GM20431 (cell line): Measurements from ENCODE around the gene CHSY1.

Experiments used
- in situ Hi-C: fragments of 300-500 bp; cut with MseI, MboI; formaldehyde crosslinking; loops from one replicate; pipeline ENCODE4 v1.15.0; 2020; ENCODE audit warnings: low sequenced_read_pairs; ENCODE audit not compliant: unreplicated experiment

CHSY1 gene

DNA sequence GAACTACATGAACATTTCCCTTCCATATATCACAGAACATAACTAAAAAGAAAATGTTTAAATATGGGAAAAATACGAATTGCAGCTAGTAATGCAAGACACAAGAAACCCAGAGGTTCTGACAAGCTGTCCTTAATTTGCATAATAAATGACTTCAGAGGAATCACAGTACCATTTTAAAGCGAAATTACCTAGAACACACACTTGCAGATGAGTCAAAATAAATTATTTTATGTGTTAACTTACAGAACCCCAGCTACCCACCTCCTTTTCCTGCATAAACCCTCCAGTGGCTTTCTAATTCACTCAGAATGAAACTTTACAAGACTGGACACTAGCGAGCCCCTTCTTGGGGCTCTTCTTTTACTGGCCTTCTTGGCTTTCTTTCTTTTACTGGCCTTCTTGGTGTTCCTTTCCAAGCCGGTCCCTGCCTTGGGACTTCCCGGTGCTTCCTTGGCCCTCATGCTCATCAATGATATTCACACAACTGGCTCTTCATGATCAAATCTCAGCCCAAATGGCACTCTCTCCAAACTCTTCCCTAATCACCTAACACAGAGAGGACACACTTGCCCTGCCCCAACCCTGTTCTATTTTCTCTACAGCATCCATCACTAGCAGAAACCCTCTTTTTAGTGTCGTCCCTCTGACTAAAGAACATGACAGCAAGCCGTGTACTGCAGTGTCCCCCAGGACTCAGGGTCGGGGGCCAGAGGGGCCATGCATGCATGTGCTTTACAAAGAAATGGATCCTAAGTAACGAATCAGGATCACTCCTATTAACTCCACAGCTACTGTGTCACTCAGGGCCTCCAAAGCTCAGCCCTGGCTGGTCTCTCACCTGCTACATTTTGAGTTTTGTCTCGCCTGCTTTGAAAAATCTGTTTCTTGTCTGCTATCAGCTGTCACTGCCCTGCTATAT lies 4.8 kb downstream of the CHSY1 start:
- in situ Hi-C loops = no loop called here

DNA sequence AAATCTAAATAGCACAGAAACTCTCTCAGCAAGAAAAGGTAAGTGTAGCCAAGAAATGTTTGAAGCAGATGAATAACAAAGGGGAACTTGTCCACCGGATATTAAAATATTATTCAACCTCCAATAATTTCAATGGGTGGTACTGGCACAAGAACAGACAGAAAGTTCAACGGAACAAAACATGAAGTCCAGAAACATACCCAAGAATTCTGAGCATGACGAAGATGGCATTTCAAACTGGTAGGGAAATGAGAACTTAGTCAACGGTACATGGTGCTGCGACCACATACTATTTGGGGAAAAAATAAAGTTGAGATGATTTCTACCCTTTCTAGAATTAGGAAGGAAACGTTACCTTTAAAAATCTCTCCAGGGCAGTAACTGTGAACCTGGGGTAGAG lies 5.5 kb downstream of the CHSY1 start:
- in situ Hi-C loops = no loop called here

DNA sequence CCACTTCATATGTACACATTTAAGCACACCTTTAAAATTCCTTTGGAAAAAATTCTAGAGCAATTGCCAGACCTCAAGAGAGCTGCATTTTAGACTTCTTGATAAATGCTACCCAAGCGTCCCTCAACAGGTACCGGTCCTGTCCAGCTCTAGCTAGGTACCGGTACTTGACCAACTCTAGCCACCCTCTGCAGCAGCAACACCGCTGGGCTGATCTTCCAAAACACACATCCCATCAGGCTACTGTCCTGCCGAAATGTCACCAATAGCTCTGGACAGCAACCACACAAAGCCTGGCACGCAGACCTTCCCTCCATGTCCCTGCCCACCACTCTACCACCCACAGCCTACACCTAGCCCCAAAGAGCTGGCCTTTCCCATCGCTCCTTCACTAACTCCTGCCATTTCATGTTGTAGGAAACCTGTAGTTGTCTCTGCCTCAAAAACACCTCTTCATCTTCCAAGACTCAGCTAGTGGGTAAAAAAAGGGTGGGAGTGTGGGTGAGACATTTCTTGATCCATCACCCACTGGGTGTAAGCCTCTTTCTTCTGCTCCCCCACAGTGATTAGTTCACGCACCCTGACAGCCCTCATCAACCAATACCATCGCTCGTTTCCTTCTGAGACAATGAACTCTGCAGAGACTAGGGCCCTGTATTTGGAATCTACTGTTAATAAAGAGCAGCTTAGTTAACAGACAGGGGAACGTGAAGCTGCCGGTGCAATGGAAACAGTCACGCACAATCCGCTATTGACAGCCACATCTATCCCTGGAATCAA lies 6.8 kb downstream of the CHSY1 start:
- in situ Hi-C loops = no loop called here

DNA sequence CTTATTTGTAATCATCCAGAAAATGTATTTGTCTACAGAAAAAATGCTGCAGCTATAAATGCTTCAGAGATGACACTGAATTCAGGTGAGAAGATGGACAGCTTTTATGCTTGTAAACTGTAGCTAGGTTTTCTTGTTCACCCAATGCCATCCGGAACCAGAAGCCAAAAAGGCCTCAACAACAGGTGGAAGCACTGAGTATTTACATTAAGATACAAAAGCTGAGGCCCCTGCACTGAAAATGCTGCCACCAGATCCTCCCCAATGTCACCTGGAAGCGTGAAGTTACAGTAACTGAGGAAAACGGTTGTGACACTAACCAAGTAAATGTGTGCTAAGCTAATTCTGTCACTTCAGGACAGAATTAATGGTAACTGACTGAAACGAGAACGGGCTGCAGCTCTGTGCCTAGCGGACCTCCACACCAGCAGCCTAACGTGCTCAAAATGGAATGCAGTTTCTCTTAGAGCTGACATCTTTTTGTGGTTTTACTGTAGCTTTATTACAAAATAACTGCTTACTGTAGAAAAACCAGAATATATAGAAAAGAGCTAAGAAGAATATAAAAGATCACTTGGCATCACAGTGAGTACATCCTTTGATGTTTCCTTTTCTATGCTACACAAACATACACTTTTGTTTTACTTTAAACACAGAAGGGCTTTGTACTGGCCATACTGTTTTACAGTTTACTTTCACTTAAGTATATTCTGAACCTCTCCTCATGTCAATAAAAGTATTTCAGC lies 7.6 kb downstream of the CHSY1 start:
- in situ Hi-C loops = no loop called here

DNA sequence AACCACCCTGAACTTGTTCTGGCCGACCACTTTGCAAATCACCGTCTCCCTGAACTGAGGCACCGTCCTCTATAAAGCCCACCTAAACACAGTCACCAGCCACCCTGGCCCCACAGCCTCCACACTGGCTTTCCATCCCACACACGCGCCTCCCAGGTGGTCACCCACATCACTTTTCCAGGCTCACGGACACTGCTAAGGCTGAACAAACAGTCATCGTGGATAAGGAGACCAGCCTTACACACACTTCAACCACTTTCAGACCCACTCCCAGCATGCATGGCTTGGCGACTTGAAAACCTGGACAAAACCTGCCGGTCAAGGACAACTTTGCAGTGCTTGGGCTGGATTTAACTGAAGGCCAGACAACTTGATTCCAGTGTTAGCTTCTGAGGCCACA lies 8.4 kb downstream of the CHSY1 start:
- in situ Hi-C loops = no loop called here

DNA sequence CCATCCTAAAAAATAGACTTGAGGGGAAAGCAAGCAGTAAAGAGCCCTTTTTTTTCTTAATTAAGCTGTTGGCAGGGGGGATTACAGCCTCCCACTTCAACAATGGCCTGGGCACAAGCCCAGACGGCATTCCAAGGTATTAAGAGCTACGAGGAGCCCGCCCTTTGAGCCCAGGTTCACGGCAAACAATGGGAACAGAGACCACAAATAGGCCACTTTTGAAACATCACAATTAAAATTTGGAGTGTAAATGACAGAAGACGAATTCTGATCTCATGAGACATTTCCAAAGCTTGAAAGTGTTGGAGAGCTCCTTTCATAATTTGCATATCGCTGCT lies 8.9 kb downstream of the CHSY1 start:
- in situ Hi-C loops = no loop called here

DNA sequence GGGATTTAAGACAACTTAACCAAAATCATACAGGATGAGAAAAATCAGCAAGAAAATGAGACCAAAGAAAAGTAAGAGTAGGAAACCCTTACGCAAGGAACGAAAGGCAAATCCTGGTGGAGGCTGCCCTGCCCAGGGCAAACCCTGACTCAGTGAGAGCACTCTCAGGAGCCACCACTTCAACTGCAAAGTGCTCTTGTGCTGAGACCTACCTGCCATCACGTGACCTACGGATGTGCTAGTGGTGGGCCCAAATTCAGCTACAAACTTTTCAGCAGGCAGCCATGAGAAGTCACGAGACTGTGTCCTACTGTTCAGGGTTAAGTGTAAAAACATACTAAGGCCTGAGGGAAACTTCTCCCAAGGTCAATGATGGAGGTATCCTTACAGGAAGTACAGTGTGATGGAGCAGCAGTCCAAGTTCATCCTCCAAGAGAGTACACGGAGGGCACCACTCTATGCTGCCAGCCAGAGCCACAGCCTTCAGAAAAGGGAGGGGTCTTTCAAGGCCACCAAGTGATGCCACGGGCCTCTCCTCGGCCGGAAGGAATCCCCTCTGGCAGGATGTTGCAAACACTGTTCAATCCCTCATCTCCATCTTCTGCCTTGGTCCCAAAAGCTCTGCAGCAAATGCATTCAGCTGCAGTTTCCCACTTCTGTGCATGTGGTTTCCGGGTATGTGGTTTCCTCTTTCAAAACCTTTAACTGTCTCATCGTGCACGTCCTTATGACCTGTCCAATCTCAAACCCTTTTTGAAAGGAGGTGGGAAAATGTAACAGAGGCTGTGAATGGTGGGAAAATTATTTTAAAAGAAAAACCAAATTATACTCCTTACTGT lies 9.5 kb downstream of the CHSY1 start:
- in situ Hi-C loops = no loop called here

DNA sequence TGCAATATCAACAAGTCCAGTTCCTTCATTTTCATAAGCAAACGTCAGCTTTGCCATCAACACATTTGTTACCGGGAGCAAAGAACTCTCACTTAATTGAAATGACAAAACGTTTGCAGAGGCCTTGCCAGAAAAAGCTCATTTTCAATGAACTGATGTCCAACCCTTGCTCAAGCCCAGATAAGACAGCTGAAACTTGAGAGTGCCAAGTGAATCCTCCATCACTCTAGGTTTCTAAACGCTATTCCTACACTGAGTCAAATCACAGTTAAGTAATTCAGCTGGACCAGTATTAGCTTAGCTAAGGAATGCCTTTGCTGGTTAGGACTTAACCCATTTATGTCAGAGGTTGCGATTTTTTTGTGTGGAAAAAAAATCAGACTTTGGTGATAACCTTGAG lies 11.5 kb downstream of the CHSY1 start:
- in situ Hi-C loops = no loop called here

DNA sequence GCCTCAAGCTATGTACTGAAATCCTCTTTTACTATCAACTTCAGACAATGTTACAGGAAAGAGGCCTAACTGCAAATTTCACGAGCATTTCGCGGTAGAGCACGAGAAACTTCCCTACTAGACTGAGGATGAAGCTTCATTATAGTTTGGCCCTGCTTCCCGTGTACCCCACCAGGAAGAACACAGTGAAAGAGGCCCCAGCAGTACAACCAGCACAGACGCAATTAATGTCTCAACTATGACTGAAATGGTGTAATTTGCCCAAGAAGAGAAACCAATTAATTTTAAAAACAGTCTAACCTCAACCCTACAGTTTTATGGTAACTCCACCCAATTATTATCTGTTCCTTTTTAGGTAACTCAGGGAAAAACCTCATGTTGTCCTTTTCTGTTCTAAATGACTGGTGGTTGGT lies 12.1 kb downstream of the CHSY1 start:
- in situ Hi-C loops = no loop called here

DNA sequence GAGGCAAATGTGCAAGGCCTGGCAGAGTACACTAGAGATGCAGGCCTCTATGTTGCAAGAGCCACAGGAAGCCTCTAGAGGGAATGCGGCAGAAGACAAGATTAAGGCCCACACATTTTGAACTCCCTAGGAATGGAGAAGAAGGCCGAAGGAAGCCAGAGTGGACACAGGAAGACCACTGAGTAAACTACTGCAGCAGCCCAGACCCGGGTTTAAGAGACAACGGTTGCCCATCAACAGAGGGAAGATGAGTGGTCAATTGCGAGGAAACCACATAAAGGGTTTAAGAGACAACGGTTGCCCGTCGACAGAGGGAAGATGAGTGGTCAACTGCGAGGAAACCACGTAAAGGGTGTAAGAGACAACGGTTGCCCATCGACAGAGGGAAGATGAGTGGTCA lies 14.6 kb downstream of the CHSY1 start:
- in situ Hi-C loops = no loop called here

DNA sequence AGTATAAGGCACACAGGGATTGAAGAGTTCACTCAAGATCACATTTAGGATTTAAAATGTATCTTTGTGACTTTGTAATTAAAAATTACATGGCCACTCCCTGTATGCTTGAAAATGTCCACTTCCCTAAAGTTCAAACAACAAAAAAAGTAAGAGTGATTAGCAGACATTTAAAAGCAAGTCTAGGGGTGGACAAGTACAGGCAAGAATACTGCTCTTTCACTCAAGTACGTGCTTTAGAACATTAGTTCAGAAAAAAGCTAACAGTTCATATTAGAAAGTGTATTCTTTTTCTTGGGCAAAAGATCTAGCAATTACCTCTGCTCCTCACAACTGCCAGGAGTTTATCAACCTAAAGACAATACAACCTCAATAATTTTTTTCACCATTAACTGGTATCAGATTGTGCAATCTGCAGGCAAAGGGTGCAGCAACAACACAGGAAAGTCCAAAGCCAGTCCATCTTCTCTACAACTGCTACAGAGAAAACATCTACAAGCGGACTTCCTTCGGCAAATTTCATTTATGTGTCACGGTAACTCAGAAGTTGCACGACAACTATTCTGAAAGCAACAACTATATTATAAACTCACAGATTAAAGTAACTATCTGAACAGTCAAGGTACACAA lies 18.1 kb downstream of the CHSY1 start:
- in situ Hi-C loops = no loop called here

DNA sequence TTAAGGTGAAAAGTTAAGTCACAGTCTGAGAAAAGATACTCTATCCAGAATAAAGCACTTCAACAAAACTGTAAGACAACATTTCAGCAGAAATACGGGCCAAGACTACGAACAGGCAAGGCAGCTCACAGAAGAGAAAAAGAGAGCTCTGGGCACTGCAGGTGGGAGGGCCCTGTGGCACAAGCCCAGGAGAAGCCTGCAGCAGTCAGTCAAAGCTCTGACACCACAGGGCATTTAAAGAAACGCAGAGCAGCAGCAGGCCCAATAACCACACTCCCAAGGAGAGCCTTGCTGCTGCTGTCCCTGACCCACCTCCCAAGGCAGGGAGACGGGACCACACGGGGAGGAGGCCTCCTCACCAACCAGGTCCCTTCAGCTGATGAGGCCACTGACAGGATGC lies 19.2 kb downstream of the CHSY1 start:
- in situ Hi-C loops = no loop called here

DNA sequence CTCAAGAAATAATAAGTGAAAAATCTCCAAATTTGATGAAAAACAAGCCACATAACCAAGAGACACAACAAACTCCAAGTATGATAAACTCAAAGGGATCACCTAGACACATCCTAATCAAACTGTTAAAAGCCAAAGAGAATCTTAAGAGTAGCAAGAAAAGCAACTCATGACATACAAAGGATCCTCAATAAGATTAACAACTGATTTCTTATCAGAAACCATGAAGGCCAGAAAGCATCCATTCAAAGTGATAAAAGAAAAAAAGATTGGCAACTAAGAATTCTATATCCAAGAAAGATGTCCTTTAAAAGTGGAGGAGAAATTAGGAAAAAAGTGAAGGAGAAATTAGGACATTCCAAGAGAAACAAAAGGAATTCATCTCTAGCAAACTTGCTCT lies 23.5 kb downstream of the CHSY1 start:
- in situ Hi-C loops = no loop called here

DNA sequence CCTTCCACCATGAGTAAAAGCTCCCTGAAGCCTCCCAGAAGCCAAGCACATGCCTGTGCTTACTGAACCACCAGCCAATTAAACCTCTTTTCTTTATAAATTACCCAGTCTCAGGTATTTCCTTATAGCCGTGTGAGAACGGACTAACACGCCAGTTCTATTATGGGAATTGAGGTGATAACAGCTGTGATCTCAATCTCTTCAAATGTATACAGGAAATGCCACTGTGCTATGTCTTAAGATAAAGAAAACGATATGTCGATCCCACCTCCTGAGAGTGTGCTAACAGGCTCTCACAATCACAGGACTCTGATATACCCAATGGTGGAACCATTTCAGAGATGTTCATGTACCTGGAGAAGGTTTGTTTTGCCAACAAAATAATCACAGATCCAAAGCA lies 26.2 kb downstream of the CHSY1 start:
- in situ Hi-C loops = no loop called here

DNA sequence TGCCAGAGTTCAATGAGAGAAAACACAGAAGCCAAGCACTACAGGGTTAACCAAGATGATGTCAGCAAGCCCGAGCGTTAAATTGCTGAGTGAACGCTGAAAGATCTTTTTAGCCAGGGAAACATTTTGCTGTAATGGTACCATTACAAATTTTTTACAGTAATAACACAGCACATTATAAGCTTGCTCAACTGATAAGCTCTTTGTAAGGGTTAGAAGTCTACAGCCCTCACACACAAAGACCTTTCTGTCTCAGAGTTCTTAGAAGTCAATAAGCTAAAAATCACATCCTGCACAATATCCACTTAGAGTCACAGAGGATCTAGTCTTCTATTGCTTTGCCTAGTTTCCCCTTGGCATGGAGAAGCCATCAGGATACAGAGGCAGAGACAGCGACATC lies 29.9 kb downstream of the CHSY1 start:
- in situ Hi-C loops = no loop called here

DNA sequence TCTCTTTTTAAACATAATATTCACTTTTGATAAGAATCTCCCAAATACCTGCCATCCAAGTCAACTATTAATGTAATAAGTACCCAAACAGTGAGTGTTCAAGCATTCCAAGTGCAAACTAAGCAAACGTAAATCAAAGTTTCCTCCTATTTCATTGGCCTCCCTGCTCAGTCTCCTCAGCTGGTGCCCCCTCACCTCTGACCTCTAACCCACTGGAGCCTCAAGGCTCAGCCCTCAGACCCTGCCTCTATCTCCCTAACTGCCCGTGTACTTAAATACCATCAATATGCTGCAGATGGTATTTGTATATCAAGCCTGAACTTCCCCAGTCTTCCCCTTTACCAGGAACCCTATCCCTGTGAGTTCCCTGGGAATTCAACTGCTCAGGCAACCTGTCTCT lies 31.8 kb downstream of the CHSY1 start:
- in situ Hi-C loops = no loop called here

DNA sequence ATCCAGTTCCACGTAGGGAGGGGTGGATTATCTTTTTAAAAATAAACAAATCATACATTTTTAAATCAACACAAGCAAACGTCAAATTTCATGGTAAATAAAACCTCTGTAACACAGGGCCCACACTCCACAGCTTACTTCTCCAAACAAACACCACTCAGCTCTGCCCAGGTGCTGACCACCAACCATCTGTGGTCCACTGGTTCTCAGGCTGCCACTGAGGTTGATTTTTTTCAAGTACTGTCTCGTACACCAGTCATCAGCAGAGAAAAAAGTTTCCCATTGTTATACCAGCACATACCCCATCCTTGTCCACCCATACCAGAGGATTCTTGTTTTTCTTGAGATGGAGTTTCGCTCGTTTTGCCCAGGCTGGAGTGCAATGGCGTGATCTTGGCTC lies 32.4 kb downstream of the CHSY1 start:
- in situ Hi-C loops = no loop called here

DNA sequence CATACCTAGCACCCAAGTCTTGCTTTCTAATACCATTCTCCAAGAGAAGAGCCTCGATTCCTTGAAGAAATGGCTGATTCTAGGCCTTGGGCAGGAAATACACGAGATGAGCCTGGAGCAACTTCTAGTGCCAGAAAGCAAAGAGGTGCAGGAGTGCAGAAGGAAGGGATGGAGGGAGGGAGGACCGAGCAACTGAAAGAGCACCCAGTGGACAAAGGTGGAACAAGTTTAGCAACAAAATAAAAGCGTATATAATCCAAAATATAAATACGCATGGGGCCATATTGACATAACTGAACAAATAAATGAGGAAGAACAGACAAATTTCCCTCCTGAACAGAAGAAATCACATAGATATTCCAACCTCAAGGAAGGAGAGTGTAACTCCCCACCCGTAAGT lies 34.4 kb downstream of the CHSY1 start:
- in situ Hi-C loops = no loop called here

DNA sequence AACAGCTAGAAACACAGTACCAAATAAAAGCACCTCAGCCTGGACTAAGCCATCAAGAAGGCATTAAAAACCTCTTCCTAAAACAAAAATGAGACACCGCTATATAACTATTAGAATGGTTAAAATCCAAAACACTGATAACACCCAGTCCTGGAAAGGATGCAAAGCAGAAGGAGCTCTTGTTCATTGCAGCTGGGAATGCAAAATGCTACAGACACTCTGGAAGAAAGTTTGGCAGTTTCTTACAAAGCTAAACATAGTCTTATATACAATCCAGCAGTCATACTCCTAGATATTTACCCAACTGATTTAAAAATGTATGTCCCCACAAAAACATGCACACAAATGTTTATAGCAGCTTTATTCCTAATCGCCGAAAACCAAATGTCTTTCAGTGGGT lies 35.7 kb downstream of the CHSY1 start:
- in situ Hi-C loops = no loop called here

DNA sequence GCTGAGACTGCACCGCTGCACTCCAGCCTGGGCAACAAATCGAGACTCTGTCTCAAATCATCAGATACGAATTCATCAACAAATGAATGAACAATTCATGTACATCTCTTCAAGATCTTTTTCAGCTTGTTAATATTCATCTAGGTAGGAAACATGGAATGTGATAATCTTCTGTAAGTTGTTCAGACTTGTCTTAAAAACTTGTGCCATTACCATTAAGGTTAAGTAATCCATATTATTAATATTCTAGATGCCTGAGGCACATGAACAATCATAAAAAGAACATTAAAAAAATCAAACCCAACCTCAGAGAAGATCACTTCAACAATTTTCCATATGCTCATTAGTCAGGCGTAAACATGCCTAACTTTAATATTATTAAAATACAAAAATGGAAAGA lies 36.2 kb downstream of the CHSY1 start:
- in situ Hi-C loops = no loop called here
